ENCODE results near the gene COL4A2.

Gene COL4A2

GRCh38 chr13:110405597-110406450 is 98.7 kb downstream of the COL4A2 start:
- no peak for DNase-seq

- DNase-seq: no peak
These were observed 99.9 kb downstream of the COL4A2 start for GRCh38 chr13:110407021-110407420.

- DNase-seq: no peak
These were observed 100.4 kb downstream of the COL4A2 start for GRCh38 chr13:110407531-110407930.

GRCh38 chr13:110408286-110408685 is 101.2 kb downstream of the COL4A2 start:
- no peak for DNase-seq

GRCh38 chr13:110409581-110409992 is 102.5 kb downstream of the COL4A2 start:
- DNase-seq: no peak

- DNase-seq: no peak
These were observed 102.9 kb downstream of the COL4A2 start for GRCh38 chr13:110410000-110410399.

GRCh38 chr13:110410936-110411687 is 104.0 kb downstream of the COL4A2 start:
- no peak for DNase-seq

- DNase-seq: no peak
These were observed 104.6 kb downstream of the COL4A2 start for GRCh38 chr13:110411688-110412059.

- DNase-seq: no peak
These were observed 105.2 kb downstream of the COL4A2 start for GRCh38 chr13:110412132-110412914.

GRCh38 chr13:110413016-110413675 is 106.1 kb downstream of the COL4A2 start:
- DNase-seq: no peak

GRCh38 chr13:110413676-110414040 is 106.6 kb downstream of the COL4A2 start:
- no peak for DNase-seq

GRCh38 chr13:110414283-110414682 is 107.2 kb downstream of the COL4A2 start:
- no peak for DNase-seq

- DNase-seq: no peak
These were observed 107.8 kb downstream of the COL4A2 start for GRCh38 chr13:110414931-110415330.

- DNase-seq: no peak
These were observed 108.6 kb downstream of the COL4A2 start for GRCh38 chr13:110415669-110416068.

- no peak for DNase-seq
These were observed 109.3 kb downstream of the COL4A2 start for GRCh38 chr13:110416131-110417025.

GRCh38 chr13:110418944-110419343 is 111.9 kb downstream of the COL4A2 start:
- no peak for DNase-seq

GRCh38 chr13:110419381-110419791 is 112.3 kb downstream of the COL4A2 start:
- no peak for DNase-seq

GRCh38 chr13:110419946-110420345 is 112.9 kb downstream of the COL4A2 start:
- no peak for DNase-seq

- DNase-seq: no peak
These were observed 113.5 kb downstream of the COL4A2 start for GRCh38 chr13:110420626-110421025.

- DNase-seq: no peak
These were observed 114.0 kb downstream of the COL4A2 start for GRCh38 chr13:110421061-110421460.

- DNase-seq: no peak
These were observed 114.8 kb downstream of the COL4A2 start for GRCh38 chr13:110421696-110422385.

All from SIG-M5 (cell line).